ENCODE measurements around the gene CYP51A1. TPM values are rescaled to one million over a fixed set of nuclear protein-coding genes. Genes with fewer than 3 reads are reported as not detected.

Gene CYP51A1
- total and polyA plus RNA-seq, 2 of the 13 experiments (the other 11 are each of a cell fraction or from before 2014, with no cell fraction given): 15.4 to 260 TPM

GRCh38 chr7:92158660-92159575 lies 24.6 kb upstream of the CYP51A1 start:
- Histone ChIP-seq H3K27me3 (ENCODE audit: control insufficient read depth in 1 of 2, insufficient read depth in 2 of 2, low read length in 2 of 2) (no peaks in the 10 kb centered on the region), H4K20me1 (ENCODE audit: insufficient read depth, low read length) (no peaks in the 10 kb centered on the region), H3K79me2 (ENCODE audit: insufficient read depth, low read length) (no peaks in the 10 kb centered on the region), H3K9ac (ENCODE audit: insufficient read depth, low read depth, low read length) (no peak overlapping the region), H3K4me1 (ENCODE audit: insufficient read depth, low read length) (no peaks in the 10 kb centered on the region), H3K4me3 (replicated peaks in 1 of 3; ENCODE audit: insufficient read depth in 1 of 3, low read depth in 2 of 3, low read length in 3 of 3) (no peak overlapping the region), H3K27ac (ENCODE audit: extremely low read length, insufficient read depth, low read length) (no peak overlapping the region), H3K9me3 (ENCODE audit: low read length) (no peaks in the 10 kb centered on the region), H2AFZ (ENCODE audit: low read length) (no peak overlapping the region), H3K36me3 (replicated peaks in 1 of 2; ENCODE audit: control insufficient read depth in 1 of 2, insufficient read depth in 2 of 2, low read length in 2 of 2) (no peaks in the 10 kb centered on the region), H3K4me2 (ENCODE audit: low read depth, low read length) (no peak overlapping the region)
- ATAC-seq (no peak), FAIRE-seq (no peak), DNase-seq (ENCODE audit: low spot score) (no peak)
- CTCF ChIA-PET (ENCODE audit: low intra/inter-chr PET ratio, low total read pairs): no interaction called here
- TF ChIP-seq MAFK (conservative IDR thresholded peaks at IDR 0.05 in 1 of 2, IDR thresholded peaks at IDR 0.05 in 1 of 2; ENCODE audit: low read length in 2 of 2): peak in 1 of 2 experiments; percentile 32; a peak in 1 of 4 replicates
- TF ChIP-seq KDM3A (CRISPR knock-in tag; IDR thresholded peaks at IDR 0.05; ENCODE audit: low read depth): no peak
- in situ Hi-C loops (cut with HindIII; ENCODE audit: extremely low pct_ligation_motif_present, low pct_unique_long_range_greater_than_20kb): no loop called here
- WGBS (ENCODE audit: low lambda C conversion rate): 14% methylated on average over 3 of the region's 3 CpGs
- intact Hi-C loops (cut with micrococcal nuclease; ENCODE audit: unreplicated experiment): no loop called here
- POLR2A ChIA-PET: no interaction called here
- BruUV-seq (replicated peaks): no TSS peak

GRCh38 chr7:92156990-92157389 lies 22.7 kb upstream of the CYP51A1 start:
- Histone ChIP-seq H3K27ac (ENCODE audit: extremely low read length, insufficient read depth, low read length) (no peak overlapping the region), H3K27me3 (ENCODE audit: control insufficient read depth in 1 of 2, insufficient read depth in 2 of 2, low read length in 2 of 2) (no peaks in the 10 kb centered on the region), H3K36me3 (replicated peaks in 1 of 2; ENCODE audit: control insufficient read depth in 1 of 2, insufficient read depth in 2 of 2, low read length in 2 of 2) (no peaks in the 10 kb centered on the region), H2AFZ (ENCODE audit: low read length) (no peak overlapping the region), H3K9me3 (ENCODE audit: low read length) (no peaks in the 10 kb centered on the region), H3K4me2 (ENCODE audit: low read depth, low read length) (no peak overlapping the region), H3K9ac (ENCODE audit: insufficient read depth, low read depth, low read length) (no peak overlapping the region), H3K4me3 (replicated peaks in 1 of 3; ENCODE audit: insufficient read depth in 1 of 3, low read depth in 2 of 3, low read length in 3 of 3) (no peak overlapping the region), H3K79me2 (ENCODE audit: insufficient read depth, low read length) (no peaks in the 10 kb centered on the region), H4K20me1 (ENCODE audit: insufficient read depth, low read length) (no peaks in the 10 kb centered on the region), H3K4me1 (ENCODE audit: insufficient read depth, low read length) (no peaks in the 10 kb centered on the region)
- DNase-seq (ENCODE audit: low spot score): no peak
- in situ Hi-C loops (cut with HindIII; ENCODE audit: extremely low pct_ligation_motif_present, low pct_unique_long_range_greater_than_20kb): no loop called here
- no peak for ATAC-seq
- ChIA-PET POLR2A (no interaction called here), CTCF (ENCODE audit: low intra/inter-chr PET ratio, low total read pairs) (no interaction called here)
- TF ChIP-seq, protein P1, sequence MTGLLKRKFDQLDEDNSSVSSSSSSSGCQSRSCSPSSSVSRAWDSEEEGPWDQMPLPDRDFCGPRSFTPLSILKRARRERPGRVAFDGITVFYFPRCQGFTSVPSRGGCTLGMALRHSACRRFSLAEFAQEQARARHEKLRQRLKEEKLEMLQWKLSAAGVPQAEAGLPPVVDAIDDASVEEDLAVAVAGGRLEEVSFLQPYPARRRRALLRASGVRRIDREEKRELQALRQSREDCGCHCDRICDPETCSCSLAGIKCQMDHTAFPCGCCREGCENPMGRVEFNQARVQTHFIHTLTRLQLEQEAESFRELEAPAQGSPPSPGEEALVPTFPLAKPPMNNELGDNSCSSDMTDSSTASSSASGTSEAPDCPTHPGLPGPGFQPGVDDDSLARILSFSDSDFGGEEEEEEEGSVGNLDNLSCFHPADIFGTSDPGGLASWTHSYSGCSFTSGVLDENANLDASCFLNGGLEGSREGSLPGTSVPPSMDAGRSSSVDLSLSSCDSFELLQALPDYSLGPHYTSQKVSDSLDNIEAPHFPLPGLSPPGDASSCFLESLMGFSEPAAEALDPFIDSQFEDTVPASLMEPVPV (CRISPR knock-in tag; IDR thresholded peaks at IDR 0.05): no peak
- TF ChIP-seq NBN (conservative IDR thresholded peaks at IDR 0.05): no peak
- no peak for TF ChIP-seq CBFB (CRISPR knock-in tag; IDR thresholded peaks at IDR 0.05)
- no peak for TF ChIP-seq ZSCAN12 (CRISPR knock-in tag; IDR thresholded peaks at IDR 0.05)
- TF ChIP-seq SPEN (CRISPR knock-in tag; IDR thresholded peaks at IDR 0.05; ENCODE audit: low read depth): no peak
- no peak for TF ChIP-seq SRSF1 (optimal IDR thresholded peaks at IDR 0.05; ENCODE audit: low read depth, low read length)
- no peak for TF ChIP-seq NR2F1 (CRISPR knock-in tag; IDR thresholded peaks at IDR 0.05)
- TF ChIP-seq, protein P2, sequence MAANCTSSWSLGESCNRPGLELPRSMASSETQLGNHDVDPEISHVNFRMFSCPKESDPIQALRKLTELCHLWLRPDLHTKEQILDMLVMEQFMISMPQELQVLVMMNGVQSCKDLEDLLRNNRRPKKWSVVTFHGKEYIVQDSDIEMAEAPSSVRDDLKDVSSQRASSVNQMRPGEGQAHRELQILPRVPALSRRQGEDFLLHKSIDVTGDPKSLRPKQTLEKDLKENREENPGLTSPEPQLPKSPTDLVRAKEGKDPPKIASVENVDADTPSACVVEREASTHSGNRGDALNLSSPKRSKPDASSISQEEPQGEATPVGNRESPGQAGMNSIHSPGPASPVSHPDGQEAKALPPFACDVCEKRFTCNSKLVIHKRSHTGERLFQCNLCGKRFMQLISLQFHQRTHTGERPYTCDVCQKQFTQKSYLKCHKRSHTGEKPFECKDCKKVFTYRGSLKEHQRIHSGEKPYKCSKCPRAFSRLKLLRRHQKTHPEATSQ (CRISPR knock-in tag; IDR thresholded peaks at IDR 0.05; ENCODE audit: borderline replicate concordance): no peak
- TF ChIP-seq MAX (IDR thresholded peaks at IDR 0.05): no peak
- BruUV-seq (replicated peaks): no TSS peak
- FAIRE-seq: no peak
- intact Hi-C loops (cut with micrococcal nuclease; ENCODE audit: unreplicated experiment): no loop called here

Data from HepG2 (cell line).